ENCODE results near the gene TMCC2.
"Not testable (repeated sequence)": the region's sequence is repeated elsewhere in the genome, so short reads cannot be mapped to it uniquely, and the experiment has no call there.

TMCC2 gene

GRCh38 chr1:205262731-205263171 lies 35.0 kb downstream of the TMCC2 start:
- no peak for FAIRE-seq

- no peak for FAIRE-seq
Measured at GRCh38 chr1:205263580-205264190, 35.9 kb downstream of the TMCC2 start.

- FAIRE-seq = no peak
Measured at GRCh38 chr1:205266611-205267305, 39.0 kb downstream of the TMCC2 start.

GRCh38 chr1:205267306-205267902 lies 39.7 kb downstream of the TMCC2 start:
- FAIRE-seq = no peak

GRCh38 chr1:205268846-205269680 lies 41.3 kb downstream of the TMCC2 start:
- no peak for FAIRE-seq

GRCh38 chr1:205269711-205270110 lies 42.0 kb downstream of the TMCC2 start:
- FAIRE-seq = no peak

- FAIRE-seq = no peak
Measured at GRCh38 chr1:205270271-205270670, 42.5 kb downstream of the TMCC2 start.

- FAIRE-seq = no peak
Measured at GRCh38 chr1:205270764-205271163, 43.0 kb downstream of the TMCC2 start.

- FAIRE-seq = no peak
Measured at GRCh38 chr1:205271277-205271676, 43.5 kb downstream of the TMCC2 start.

GRCh38 chr1:205271745-205272144 lies 44.0 kb downstream of the TMCC2 start:
- FAIRE-seq = no peak

GRCh38 chr1:205272536-205272935 lies 44.8 kb downstream of the TMCC2 start:
- no peak for FAIRE-seq

- no peak for FAIRE-seq
Measured at GRCh38 chr1:205273551-205273982, 45.8 kb downstream of the TMCC2 start.

GRCh38 chr1:205274041-205274691 lies 46.4 kb downstream of the TMCC2 start:
- FAIRE-seq = no peak

GRCh38 chr1:205275133-205275532 lies 47.4 kb downstream of the TMCC2 start:
- FAIRE-seq = no peak

GRCh38 chr1:205275916-205276688 lies 48.4 kb downstream of the TMCC2 start:
- no peak for FAIRE-seq

- no peak for FAIRE-seq
Measured at GRCh38 chr1:205276689-205277065, 48.9 kb downstream of the TMCC2 start.

GRCh38 chr1:205279986-205280385 lies 52.2 kb downstream of the TMCC2 start:
- FAIRE-seq = no peak

GRCh38 chr1:205280666-205281395 lies 53.1 kb downstream of the TMCC2 start:
- FAIRE-seq = not testable (repeated sequence)

GRCh38 chr1:205283270-205284147 lies 55.8 kb downstream of the TMCC2 start:
- FAIRE-seq = no peak

All from colon (tissue), 2 donors.